HG03108 (cell line): ENCODE results near the gene PTPRF.

Experiments
- ATAC-seq: cut with Tn5 transposase; IDR thresholded peaks from one replicate; pipeline ENCODE4 v1.9.1; 2021; ENCODE audit warnings: moderate library complexity; ENCODE audit not compliant: unreplicated experiment

PTPRF gene

DNA sequence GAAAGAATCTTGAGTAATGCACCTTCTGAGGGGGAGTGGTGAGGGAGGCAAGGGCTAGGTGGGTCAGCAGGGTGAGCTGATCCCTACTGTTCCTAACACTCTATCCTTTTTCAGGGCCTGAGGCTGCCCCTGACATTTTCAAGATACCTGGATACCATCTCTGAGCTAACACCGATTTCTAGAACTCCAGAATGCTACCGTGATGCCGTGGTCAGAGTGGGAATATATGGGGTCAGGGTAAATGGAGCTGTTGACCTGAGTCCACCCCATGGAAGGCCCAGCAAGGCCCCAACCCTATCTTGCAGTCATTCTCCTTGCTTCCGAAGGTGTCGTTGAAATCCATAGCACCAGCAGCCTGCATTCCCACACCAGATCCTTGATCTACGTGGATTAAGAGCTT, 18.0 kb upstream of the PTPRF start:
- no peak for ATAC-seq

DNA sequence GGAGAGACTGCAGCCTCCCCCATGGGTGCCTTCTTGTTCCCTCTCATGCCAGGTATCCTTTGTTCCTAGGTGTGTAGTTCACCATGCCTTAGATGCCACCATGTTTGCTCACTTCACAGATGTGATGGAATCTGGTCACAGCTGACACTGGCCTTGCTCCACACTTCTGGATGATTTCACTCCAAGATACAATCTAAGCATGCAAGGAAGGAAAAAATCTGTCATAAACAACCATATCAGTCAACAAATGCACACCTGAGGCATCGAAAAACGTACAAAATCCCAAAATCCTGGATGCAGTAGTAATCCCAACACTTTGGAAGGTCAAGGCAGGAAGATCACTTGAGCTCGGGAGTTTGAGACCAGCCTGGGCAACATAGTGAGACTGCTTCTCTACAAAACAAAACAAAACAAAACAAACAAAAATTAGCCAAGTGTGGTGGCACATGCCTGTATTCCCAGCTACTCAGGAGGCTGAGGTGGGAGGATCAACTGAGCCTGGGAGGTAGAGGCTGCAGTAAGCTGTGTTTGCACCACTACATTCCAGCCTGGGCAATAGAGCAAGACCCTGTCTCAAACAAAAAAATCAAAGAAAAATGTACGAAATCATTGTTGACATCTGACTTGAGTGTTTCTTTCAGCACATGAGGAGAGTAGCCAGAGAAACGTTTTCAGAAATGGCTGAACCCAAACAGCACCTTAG, 17.1 kb upstream of the PTPRF start:
- ATAC-seq = no peak

DNA sequence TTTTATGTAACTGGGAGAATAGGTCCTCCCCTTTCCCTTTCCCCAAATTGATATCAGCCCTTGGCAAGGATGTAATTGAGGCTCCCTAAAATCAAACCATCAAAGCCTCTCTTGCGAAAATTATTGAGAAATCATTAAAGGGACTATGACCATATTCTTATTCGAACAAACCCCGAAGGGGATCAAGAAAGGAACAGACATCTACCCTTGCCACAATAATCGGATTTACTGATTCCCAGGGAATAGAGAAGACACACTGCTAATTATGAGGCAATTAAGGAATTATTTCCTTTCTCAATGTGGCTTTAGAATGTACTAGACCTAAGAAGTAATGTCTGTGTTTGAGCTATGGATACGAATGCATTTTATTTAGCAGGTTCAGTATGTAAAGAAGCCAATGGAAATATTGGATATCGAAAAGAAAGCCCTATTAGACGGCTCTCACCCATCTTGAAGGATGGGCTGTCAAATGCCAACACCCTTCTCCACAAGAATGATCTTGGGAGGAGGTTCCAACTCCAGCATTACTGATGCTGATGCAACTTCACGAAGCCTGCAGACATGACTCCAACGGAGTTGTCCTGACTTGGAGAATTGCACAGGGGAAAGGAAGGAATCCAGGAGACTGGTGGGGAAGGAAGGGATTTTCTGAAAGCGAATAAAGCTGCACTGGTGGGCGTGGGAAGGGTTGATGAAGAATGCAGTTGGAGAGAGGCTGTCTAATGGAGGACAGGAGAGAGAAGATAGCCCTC, 11.6 kb upstream of the PTPRF start:
- ATAC-seq = no peak

DNA sequence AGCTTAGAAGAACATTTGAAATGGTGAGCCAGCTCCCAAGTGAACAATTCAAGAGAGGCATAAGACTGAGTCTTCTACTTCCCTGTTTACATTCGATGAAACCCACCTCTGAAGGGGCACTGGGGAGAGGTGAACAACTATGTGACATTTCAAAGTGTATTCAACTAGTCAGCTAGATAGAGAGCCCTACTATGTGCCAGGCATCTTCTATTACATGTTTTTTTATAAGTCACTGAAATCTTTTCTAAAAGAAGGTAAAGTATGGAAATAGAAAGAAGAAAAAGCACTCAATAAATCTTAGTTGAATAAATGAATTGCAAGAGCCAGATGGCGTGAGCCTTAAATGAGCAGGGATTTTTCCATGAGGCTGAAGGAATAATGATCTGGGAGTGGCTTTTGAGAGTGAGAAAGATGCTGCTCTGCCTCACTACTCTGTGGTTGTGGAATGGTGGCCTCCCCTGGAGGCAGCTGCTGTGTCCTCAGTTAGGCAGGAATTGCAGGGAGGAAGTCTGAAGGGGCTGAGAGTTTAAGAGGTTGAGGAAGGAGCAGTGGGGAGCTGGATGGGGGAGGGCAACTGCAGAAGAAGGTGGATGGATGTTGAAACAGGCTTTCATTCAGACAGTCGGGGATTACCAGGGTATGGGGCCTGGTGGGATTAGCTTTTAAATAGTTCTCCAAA, 10.4 kb upstream of the PTPRF start:
- ATAC-seq = no peak

DNA sequence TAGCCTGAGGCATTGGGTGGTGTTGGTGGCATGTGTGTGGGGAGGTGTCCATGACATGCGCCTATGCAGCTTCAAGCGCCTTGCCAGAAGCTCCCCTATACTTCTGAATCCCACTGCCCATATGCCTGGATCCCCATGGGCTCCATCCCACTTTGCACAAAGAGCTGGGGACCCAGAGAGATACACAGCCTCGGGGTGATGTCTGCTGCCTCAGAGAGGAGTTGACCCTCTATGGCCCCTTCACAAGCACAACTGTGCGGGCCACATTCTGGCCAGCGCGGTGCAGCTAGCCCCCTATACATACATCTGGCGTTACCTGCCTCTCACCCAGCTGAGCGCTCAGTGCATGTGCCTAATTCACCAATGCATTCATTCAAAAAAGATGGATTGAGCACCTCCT, 9.6 kb upstream of the PTPRF start:
- ATAC-seq = no peak

DNA sequence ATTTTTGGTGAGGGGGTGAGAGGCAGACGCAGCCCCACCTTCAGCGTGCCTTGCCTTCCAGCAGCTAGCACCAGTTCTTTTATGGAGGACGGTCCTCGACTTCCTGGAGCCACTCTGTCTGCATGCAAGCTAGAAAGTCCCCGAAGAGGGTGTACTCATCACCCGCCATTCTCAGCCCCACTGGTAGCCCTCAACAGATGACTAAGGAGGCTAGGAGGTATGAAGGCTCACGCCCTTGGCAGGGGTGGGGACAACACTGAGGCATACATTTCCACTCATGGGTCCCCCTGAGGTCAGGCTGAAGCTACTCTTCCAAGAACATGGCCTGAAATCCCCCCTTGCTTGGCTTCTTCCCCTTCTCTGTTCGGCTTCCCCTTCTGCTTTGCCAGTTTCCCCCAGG, 8.9 kb upstream of the PTPRF start:
- no peak for ATAC-seq

DNA sequence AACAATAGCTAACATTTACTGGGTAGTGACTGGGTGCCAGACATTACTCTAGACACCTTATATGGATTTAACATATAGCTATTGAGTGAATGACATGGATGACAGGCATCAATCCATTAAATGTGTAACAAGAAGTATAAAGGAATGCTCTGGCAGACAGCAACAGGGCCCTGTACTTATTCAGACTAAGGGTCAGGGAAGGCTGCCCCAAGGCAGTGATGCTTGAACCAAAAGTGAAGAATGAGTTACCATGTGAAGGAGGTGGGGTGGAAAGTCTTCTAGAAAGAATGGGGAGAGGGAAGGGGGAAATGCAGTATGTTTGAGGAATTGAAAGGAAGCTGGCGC, 8.3 kb upstream of the PTPRF start:
- ATAC-seq = no peak

DNA sequence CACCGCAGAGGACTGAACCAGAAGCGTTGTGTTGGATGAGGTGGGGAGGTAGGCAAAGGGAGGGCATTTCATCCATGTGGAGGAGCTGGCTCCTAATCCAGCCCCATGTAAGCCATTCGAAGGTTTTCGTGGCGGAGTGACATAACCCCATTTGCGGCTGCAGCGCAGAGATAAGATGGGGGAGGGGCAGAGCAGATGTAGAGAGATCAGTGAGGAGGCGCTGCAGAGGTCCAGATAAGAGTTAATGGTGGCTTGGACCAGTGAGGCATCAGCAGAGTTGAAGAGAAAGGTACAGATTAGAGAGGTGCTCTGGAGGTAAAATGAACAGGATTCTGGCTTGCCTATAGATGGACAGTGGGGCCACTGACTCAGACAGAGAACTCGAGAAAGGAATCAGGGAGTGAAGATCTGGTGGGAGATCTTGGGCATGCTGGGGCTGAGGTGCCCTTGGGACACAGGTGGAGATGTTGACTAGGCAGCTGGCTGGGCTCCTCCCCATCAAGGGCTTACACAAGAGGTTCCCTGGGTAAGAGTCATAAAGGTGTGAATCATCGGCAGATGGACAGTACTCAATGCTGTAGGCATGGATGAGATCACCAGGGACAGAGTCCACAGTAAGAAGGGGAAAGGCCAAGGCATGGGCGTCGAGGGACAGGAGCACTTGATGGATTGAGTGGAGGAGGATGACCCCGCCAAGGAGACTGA, 7.8 kb upstream of the PTPRF start:
- ATAC-seq = no peak

DNA sequence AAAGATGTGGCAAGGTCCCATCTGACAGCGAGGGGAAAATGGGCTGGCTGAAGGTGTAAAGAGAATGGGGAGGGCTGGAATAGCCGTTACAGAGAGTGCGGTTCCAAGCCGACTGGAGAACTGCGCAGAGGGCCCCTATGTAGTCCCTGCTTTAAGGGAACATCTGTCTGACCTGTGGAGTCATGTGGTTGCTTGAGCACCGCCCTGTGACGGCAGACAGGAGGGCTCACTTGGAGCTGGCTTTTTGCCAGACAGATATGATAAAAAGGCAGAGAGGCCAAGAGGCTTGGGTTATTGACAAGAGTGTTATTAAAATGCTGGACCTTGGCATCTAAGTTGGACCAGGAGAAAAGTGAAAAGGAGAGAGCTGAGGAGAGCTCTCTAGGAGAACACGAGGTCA, 5.9 kb upstream of the PTPRF start:
- no peak for ATAC-seq

DNA sequence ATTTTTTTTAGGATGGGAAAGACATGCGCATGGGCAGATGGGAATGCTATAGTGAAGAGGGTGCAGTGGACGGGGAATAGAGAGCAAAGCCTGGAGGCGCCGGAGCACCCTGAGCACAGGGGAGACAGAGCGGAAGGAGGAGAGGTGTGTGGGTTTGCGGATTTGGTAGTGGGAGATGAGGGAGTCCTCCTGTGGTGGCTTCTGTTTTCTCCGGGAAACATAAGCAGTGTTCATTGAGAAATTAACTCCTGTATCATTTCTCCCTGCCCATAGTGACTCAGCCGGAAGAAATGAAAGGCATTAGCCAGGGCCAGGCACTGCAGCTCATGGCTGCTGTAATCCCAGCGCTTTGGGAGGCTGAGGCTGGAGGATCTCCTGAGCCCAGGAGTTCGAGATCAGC, 4.7 kb upstream of the PTPRF start:
- ATAC-seq = no peak

DNA sequence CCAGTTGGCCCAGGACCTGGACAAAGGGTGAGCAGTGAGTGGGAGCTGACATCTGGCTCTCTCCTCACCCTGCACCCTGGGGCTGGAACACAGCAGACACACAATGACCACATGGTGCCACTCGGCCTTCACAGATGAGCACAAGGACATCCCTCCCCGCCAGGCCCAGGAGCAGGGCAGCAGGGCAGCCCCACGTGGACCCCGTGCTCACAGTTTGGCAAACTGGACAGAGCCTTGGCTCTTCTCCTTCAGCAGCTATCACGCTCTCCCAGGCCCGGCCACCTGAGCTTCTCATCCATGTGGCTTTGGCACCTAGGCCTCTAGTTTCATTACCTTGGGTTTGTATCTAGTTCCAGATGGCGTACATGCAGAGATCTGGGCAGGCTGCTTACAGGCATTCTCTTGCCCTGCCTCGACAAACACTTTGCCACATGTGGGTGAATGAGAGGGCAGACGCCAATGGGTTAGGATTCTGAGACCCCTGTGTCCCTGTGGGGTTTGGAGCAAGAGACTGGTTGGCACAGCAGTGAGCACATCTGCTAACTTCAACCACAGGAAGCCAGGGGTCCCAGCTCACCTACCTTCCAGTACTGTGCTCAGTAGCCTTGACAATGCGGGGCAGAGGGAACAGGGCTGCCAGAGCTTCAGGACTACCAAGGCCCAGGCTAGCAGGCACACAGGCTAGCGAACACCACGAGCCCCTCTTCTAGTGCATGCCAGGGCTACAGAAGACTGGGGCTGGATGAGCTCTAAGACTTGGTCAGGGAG, 3.4 kb upstream of the PTPRF start:
- ATAC-seq = no peak

DNA sequence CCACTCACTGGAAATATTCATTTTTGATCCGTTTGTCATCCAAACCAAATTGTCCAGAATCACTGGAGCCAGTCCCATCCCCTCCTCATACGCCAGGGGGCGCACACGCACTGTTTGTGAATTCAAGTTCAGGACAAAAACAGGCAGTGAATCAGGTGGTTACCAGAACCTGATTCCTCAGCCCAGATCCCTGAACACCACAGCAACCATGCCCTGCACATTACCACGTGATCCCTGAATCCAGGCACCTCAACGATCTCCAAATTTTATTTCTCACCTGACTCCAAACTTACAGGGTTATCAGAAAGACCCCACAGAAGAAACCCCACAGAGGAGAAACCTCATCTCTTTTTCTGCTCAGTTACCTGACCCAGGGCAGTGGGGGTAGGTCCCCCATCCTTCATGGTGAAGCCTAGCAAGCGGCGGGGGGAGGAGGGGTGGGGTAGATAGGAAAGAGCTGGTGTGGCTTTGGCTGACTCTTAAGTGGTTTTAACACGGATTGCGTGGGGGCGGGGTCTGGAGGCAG, 1.4 kb upstream of the PTPRF start:
- ATAC-seq = peak; percentile 56

DNA sequence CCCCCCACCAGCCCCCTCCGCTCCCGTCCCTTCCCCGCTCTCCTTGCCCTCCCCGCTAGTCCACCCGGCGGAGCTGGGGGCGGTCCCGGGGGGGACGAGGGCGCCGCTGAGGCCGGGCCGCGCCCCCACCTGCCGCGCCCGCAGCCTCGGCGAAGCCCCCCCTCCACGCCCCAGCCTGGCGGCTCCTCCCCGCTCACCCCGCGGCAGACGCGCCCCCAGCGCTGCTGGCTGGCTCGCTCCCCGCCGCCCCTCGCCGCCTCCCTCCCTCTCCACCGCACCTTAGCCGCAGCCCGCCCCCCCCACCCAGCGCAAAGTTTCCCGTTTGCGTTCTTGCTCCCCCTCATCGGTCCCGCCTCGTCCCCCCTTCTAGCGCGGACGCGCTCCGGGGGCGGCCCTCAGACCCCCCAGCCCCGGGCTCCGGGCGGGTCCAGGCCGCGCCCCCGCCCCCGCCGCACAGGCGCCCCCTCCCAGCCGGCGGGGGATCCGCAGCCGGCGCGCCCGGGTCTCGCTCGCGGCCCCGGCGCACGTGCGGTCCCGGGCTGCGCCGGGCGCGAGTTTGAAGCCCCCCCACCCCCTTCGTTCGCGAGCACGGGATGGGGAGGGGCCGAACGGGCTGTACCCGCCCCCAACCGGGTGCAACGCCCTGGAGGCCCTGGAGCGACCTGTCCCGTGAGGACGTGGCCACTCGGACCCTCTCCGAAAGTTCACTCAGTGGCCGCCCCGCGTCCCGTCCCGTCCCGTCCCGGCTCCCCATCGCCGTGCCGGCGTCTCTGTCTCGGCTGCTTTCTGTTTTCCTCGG, 623 bp downstream of the PTPRF start:
- ATAC-seq = no peak

DNA sequence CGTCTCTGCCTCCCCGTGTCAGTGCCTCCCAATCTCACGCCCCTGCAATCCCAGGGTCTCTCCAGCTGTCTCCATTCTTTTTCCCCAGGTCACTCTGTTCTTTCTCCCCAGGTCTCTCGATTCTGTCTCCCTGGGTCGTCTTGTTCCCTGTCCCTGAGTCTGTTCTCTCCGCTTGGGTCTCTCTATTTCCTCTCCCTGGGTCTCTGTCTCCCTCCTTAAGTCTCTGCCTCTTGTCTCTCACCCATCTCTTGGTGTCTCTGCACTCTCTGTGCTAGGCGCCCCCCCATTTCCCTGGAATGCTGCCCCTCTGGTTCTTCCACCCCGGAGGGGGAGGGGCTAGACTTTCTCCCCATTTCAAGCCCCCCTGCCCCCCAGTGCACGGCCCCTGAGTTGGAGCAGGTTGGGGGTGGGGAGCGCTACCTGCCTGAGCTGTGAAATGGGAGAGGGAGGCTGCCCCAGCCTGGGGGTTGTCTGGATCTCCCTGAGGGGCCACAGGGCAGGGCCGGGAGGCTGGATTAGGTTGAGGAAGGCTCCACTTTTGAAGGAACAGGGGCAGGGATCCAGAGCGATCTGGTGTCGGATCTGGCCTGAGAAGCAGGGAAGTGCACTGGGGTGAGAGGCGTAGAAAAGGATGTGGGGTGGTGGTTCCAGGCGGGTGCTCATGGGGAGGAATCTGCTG, 1.4 kb downstream of the PTPRF start:
- ATAC-seq = no peak

DNA sequence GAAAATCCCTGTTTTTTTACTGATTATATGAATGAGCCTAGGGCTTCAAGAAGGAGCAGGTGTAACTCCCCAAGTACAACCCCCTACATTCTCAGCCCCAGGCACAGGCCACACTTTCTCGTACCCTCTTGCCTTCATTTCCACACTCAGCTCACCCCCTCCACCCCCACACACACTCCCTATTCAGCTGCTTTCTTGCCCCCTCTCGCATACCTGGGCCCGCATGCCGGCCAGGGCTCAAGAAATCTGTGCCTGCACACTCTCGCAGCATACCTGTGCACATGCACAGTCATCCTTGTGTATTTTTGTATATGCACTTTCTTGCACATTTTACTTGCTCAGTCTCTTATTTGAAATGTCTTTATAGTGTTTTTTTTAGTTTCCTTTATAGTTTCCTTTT, 2.0 kb downstream of the PTPRF start:
- ATAC-seq = no peak

DNA sequence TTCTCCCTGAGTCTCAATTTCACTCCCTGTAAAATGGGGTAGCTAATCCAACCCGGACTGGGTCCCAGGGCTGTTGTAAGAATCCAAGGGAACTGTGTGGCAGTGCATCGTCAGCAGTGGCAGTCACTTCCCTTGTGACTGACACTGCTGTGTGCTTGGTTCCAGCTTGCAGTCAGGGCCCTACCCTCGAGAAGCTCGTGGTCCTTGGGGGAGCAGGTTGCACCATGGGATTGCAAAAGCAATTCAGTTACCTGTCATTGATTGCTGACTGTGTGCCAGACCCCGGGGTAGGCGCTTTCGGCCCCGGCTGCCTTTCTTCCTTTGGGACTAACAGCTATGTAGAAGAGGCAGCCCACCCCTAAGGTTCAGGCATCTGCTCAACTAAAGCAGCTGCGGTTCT, 2.9 kb downstream of the PTPRF start:
- no peak for ATAC-seq

DNA sequence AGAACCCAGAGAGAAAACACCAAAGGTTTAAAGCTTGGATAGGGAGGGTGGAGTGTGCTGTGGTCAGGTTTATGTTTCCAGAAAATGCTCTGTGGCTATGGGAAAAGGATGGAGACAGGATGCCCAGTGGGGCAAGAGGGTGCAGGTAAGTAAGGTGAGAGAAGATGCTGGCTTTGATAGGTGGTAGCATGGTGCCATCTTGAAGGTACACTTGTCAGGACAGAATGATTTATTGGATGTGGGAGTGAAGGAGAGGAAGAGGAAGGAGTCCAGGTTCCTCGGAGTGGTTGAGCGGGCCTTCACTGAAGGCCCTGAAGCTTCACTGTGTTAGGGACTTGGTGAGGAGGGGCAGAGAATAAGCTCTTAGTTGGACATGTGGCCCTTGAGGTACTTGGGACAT, 3.6 kb downstream of the PTPRF start:
- ATAC-seq = no peak

DNA sequence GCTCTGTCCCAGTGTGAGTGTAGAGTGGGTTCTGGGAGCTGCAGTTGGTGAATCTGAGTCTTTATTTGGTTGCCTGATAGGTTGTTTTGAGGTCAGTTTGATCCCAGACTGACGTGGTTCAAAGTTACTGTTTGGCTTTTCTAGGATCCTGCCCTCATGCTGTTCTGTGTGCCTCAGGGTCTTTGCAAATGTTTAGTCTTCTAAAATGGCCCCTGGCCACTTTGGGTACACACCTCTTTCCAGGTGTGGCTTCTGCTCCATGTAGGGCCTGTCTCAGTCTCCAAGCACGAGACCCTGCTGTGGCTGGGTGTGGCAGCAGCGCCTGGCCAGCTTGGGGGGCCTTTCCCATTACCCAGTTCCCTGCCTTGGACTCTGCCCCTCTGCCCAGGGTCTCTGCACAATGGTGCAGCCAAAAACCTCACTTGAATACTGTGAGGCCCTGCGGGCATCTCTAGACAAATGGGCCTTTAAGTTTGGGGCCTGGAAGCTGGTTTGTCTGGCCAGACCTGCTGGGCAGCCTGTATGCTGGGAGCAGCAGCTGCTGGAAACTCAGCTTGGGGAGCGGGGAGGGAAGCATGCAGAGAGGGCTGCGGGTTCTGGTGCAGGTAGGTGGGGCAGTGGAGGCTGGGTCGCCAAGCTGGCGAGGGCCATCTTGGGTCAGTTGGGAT, 5.6 kb downstream of the PTPRF start:
- no peak for ATAC-seq

DNA sequence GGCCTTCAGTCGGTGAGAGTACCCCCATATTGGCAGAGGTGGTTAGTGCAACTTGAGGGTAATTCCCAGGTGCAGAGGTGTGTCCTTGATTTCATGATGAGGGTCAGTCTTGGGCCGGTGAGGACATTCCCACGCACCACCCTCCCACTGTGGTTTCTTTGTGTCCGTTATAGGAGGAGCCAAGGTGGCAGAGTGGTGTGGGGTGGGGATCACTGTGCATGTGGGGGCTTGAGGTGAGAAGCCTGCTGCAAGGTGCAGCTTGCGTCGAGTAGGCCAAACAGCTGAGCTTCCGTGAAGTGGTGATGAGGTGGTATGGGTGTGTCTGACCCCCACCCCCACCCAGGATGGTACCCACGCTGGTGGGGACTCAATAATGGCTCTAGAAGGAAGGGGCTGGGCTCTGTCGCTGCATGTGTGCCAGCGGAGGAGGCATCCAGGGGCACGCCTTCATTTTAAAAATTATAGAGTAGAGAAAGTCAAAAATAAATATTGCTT, 6.2 kb downstream of the PTPRF start:
- no peak for ATAC-seq
